DLD1 (cell line): ENCODE measurements around the gene TRIM9.
"Not testable (repeated sequence)": the region's sequence is repeated elsewhere in the genome, so short reads cannot be mapped to it uniquely, and the experiment has no call there.

Experiments
- in situ Hi-C: cut with HindIII; loops from 2 replicates; pipeline ENCODE4 v1.10.0; 2017; ENCODE audit warnings: low sequenced_read_pairs

TRIM9 gene

GRCh38 chr14:51006324-51006723 lies 88.6 kb downstream of the TRIM9 start:
- in situ Hi-C loops: no loop called here

GRCh38 chr14:51004801-51005526 lies 89.9 kb downstream of the TRIM9 start:
- in situ Hi-C loops: no loop called here

- in situ Hi-C loops: no loop called here
Observed at GRCh38 chr14:51004352-51004800, 90.5 kb downstream of the TRIM9 start.

- in situ Hi-C loops: no loop called here
Observed at GRCh38 chr14:51002406-51002999, 92.4 kb downstream of the TRIM9 start.

DNA sequence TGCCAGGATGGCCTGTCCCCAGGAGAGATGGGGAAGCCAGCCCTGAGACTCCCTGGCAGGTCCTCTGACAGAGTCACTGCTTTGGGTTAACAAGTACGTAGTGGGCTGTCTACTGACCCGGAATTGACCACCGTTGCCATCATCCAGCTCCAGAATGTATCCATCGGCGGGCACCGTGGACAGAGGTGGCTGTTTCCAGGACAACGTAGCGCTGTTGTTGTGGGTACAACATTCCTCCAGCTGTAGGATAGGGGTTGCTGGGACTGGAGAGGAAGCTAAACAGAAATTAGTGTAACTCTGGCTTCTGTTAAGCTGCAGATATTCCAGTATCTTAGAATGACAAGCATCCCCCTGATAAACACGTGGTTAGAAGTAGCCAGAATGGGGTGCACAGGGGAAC lies 94.3 kb downstream of the TRIM9 start:
- in situ Hi-C loops: no loop called here

GRCh38 chr14:50999726-51000125 lies 95.2 kb downstream of the TRIM9 start:
- in situ Hi-C loops: no loop called here

DNA sequence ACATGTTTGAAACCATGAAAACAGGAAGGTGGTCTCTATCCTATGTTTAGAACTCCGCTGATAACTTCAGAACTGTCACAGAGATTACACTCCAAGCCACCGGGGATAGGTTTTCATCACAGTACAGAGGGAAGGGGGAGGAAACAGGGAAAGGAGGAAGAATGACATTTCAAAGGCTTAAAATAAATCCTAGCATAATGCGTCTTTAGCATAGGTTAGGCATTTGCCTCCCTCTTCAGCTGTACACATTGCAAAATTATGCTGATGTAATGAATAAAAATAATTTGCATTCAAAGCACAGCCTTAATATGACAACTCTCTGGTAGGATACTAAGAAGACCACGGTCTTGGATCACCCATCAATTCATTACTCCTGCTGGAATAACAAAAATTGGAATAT lies 96.3 kb downstream of the TRIM9 start:
- in situ Hi-C loops: no loop called here

DNA sequence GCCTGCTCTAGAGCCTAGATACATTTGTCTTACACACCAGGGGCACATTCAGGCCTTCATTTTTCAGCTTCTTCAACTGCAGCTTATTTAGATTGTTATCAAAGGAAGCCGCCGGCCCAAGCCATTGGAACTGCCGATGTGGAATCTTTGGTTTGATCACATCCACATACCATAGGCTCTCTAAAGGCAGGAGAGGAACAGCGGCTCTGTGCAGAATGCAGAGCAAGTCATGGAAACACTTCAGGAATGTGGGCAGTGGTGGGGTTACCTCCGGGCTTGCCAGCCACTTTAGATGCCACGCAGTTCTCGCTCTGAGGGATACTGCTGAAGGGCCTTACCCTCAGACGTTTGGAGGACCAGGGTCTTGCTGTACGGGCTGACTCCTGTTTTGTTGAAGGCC lies 97.2 kb downstream of the TRIM9 start:
- in situ Hi-C loops: no loop called here

- in situ Hi-C loops: not testable (repeated sequence)
Observed at GRCh38 chr14:50994158-50994557, 100.7 kb downstream of the TRIM9 start.

DNA sequence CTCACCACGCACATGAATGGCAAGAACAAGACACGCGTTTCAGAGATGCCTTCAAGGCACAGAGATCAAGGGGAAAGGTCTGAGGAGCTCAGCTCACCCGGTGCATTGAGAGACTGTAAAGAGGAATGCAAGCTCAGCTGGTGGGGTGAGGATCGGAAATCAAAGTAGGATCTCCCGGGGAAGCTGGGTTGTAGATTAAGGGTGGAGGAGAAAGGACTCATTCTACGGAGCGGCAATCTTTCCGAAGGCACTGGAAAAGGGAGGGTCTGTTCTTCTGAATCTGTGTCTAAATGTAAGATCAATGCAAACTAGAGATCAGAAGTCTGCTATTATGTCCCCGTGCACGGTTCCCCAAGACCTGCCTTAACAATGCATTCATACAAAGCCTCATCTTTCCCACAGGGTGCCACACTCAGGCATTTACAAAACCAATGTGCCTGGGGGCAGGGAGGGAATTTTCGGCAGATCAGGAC lies 109.0 kb downstream of the TRIM9 start:
- in situ Hi-C loops: no loop called here

DNA sequence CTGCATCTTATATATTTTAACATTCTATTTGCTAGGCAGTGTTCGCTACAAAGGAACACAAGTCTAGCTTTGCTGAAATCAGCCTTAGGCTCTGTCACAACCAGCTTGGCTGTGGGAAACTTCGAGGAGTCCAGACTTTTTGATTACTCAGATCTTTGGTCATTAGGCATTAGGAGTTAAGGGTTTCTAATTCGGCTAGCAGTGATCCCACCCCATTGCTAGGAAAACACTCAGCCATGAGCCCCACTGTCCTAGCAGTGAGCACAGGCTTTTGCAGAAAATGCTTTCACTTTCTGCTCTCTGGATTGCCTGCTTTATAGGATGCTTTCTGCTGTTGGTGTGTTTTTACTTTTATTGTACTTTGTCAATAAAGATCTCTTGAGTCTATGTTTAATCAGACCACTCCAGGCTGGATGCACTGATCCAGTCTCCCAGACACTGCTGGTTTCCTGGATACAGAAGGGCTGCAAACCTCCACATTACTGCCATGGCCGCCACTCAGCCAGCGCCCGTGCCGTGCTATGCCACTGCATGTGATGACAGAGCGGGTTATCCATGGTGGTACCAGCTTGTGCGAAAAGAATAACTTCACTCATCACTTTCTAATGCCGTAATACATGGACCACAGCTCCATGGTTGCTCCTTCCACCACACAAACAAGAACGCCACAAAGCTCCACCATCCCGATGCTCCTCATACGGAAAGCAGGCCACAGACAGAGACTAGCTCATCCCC lies 109.6 kb downstream of the TRIM9 start:
- in situ Hi-C loops: no loop called here

GRCh38 chr14:50984036-50984710 lies 110.7 kb downstream of the TRIM9 start:
- in situ Hi-C loops: no loop called here

GRCh38 chr14:50979941-50980850 lies 114.7 kb downstream of the TRIM9 start:
- in situ Hi-C loops: no loop called here

- in situ Hi-C loops: no loop called here
Observed at GRCh38 chr14:50978888-50979287, 116.0 kb downstream of the TRIM9 start.

DNA sequence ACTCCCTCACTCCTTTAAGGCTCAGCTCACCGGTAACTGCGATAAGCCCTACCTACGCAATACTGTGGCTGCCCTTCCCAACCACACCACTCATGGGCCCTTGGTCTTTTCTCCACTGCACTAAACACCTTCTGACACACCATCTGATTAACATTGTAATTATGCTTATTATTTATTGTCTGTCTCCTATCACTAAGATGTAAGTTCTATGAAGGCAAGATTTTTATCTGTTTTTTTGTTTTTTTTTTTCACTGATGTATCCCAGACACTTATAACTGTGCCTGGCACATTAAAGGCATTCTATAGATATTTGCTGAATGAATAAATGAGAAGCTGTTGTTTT lies 116.4 kb downstream of the TRIM9 start:
- in situ Hi-C loops: no loop called here

- in situ Hi-C loops: no loop called here
Observed at GRCh38 chr14:50977863-50978528, 116.9 kb downstream of the TRIM9 start.

GRCh38 chr14:50974118-50974517 lies 120.8 kb downstream of the TRIM9 start:
- in situ Hi-C loops: no loop called here

DNA sequence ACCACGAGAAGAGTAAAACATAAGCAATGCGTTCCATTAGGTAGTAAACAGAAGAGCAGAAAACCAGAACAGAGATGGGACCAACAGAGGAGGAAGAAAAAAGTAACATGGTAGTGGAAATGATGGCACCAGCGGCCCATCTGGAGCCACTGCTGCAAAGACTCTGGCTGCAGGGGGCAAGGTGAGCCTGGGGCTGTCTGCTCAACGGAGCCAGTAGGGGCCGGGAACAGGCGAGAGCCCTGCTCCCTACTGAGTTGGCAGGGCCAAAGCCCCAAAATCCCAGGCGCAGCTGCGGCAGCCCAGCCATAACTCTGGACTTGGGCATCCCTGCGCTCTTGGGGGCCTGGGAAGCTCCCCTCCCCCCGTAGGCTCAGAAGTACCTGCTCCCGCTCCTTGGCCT lies 122.2 kb downstream of the TRIM9 start:
- in situ Hi-C loops: no loop called here

DNA sequence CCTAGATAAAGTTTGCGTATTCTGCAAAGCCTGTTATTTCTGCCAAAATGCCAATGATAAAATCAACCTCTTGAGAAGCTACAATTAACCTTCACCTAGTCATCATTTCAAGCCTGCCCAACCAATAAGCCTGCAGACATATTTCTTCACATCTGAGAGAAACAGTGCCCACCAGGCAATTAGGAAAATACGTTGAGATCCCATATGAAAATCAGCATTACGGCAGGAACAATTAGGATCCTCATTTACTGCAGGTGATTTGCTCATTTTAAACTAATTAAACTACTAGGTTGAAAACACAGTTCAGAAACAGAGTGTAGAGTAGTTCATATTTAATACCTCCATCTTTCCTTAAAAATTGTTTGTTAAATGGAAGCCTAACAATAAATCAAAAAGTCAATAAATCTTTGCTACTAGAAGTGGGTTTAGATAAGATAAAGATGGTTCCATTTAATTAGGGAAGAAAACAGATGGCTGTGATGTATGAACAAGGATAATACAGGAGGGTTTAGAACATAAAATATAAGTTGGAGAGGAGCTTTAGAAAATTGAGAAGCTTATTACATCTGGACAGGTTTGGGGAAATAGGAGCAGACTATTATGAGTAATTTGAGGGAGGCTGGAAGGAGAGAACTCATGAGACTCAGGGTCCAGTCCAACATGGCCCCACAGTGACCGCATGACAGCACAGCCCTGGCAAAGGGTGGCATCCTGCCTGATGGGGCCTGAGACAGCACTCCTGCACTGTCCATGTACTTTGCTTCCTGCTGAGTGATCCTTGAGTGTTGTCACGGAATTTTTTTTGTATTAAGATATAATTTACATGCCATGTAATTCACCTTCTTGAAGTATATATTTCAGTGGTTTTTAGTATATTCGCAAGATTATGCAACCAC lies 123.8 kb downstream of the TRIM9 start:
- in situ Hi-C loops: no loop called here
